ENCODE measurements around the gene HHAT.

GRCh38 chr1:210347112-210347511, 18.4 kb downstream of the HHAT start:
- TF ChIP-seq, protein P1, sequence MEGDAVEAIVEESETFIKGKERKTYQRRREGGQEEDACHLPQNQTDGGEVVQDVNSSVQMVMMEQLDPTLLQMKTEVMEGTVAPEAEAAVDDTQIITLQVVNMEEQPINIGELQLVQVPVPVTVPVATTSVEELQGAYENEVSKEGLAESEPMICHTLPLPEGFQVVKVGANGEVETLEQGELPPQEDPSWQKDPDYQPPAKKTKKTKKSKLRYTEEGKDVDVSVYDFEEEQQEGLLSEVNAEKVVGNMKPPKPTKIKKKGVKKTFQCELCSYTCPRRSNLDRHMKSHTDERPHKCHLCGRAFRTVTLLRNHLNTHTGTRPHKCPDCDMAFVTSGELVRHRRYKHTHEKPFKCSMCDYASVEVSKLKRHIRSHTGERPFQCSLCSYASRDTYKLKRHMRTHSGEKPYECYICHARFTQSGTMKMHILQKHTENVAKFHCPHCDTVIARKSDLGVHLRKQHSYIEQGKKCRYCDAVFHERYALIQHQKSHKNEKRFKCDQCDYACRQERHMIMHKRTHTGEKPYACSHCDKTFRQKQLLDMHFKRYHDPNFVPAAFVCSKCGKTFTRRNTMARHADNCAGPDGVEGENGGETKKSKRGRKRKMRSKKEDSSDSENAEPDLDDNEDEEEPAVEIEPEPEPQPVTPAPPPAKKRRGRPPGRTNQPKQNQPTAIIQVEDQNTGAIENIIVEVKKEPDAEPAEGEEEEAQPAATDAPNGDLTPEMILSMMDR (IDR thresholded peaks at IDR 0.05; ENCODE audit: low read length) = no peak
- TF ChIP-seq EZH2phosphoT487 (IDR thresholded peaks at IDR 0.05; ENCODE audit: low read length) = no peak

All from MM.1S (cell line).